Liver (tissue), 9 donors: ENCODE measurements around the gene PHF21B. TPM values are rescaled to one million over a fixed set of nuclear protein-coding genes. Genes with fewer than 3 reads are reported as not detected.

Experiments used
- DNase-seq: peaks from one replicate; pipeline ENCODE4 v3.0.0-alpha.2; 2017; ENCODE audit warnings: low spot score
- H3K27ac ChIP-seq, 2 donors: one replicate each; pipeline ENCODE4 v1.7.0; 2013; ENCODE audit warnings: inconsistent platforms in 2 of 2, low read length in 2 of 2, control low read depth in 1 of 2, low read depth in 1 of 2, mild to moderate bottlenecking in 1 of 2
- H3K27me3 ChIP-seq, 4 donors: one replicate each; pipeline versions ENCODE4 v1.6.1 to v1.7.0; 2013; ENCODE audit warnings: low read length in 3 of 4, inconsistent platforms in 1 of 4, mild to moderate bottlenecking in 1 of 4, moderate library complexity in 1 of 4; ENCODE audit not compliant: control insufficient read depth in 4 of 4, insufficient read depth in 4 of 4
- H3K36me3 ChIP-seq, 4 donors: one replicate each; pipeline versions ENCODE4 v1.6.1 to v1.7.0; 2013; ENCODE audit warnings: low read length in 3 of 4, mild to moderate bottlenecking in 3 of 4, low read depth in 1 of 4, moderate library complexity in 1 of 4; ENCODE audit not compliant: control insufficient read depth in 4 of 4, insufficient read depth in 3 of 4
- H3K4me1 ChIP-seq, 4 donors: one replicate each; pipeline versions ENCODE4 v1.6.1 to v1.7.0; 2013; ENCODE audit warnings: low read length in 3 of 4, mild to moderate bottlenecking in 3 of 4, moderate library complexity in 1 of 4; ENCODE audit not compliant: control insufficient read depth in 4 of 4, insufficient read depth in 4 of 4
- H3K4me3 ChIP-seq, 3 donors: one replicate each; pipeline versions ENCODE4 v1.6.1 to v1.7.0; 2013; ENCODE audit warnings: low read length in 3 of 3, control low read depth in 1 of 3, low read depth in 1 of 3, mild to moderate bottlenecking in 1 of 3
- H3K9ac ChIP-seq, 2 donors: one replicate each; pipeline ENCODE4 v1.7.0; 2013; ENCODE audit warnings: low read length in 2 of 2, mild to moderate bottlenecking in 2 of 2, moderate library complexity in 2 of 2, control low read depth in 1 of 2, low read depth in 1 of 2
- H3K9me3 ChIP-seq, 4 donors: one replicate each; pipeline versions ENCODE4 v1.6.1 to v1.7.0; 2013; ENCODE audit warnings: low read length in 3 of 4; ENCODE audit not compliant: control insufficient read depth in 4 of 4
- ATF3 ChIP-seq: IDR thresholded peaks from 2 replicates; pipeline ENCODE4 v1.6.1; 2016; ENCODE audit warnings: antibody characterized with exemption
- CTCF ChIP-seq: fragments of 150-350 bp; IDR thresholded peaks from 2 replicates; pipeline ENCODE4 v1.5.1; 2017; ENCODE audit warnings: improper control_type of control experiment, low read depth, low read length; ENCODE audit not compliant: missing input control
- EGR1 ChIP-seq, 2 donors: IDR thresholded peaks; 2 replicates each; pipeline ENCODE4 v1.6.1; 2016 to 2018; ENCODE audit warnings: antibody characterized with exemption in 2 of 2, low read depth in 2 of 2
- FOXA1 ChIP-seq: IDR thresholded peaks from 2 replicates; pipeline ENCODE4 v1.6.1; 2016; ENCODE audit warnings: antibody characterized with exemption
- FOXA2 ChIP-seq: IDR thresholded peaks from 2 replicates; pipeline ENCODE4 v1.6.1; 2016; ENCODE audit warnings: antibody characterized with exemption
- GABPA ChIP-seq, 2 donors: IDR thresholded peaks in 1 of 2; conservative IDR thresholded peaks in 1 of 2; 2 replicates each; pipeline ENCODE4 v1.6.1; 2016; ENCODE audit warnings: antibody characterized with exemption in 2 of 2, mild to moderate bottlenecking in 1 of 2, moderate library complexity in 1 of 2
- HNF4A ChIP-seq, 2 donors: conservative IDR thresholded peaks; 2 replicates each; pipeline ENCODE4 v1.6.1; 2016; ENCODE audit warnings: antibody characterized with exemption in 2 of 2, mild to moderate bottlenecking in 2 of 2
- HNF4G ChIP-seq: IDR thresholded peaks from 2 replicates; pipeline ENCODE4 v1.6.1; 2016; ENCODE audit warnings: antibody characterized with exemption
- JUND ChIP-seq, 2 donors: IDR thresholded peaks; 2 replicates each; pipeline ENCODE4 v1.6.1; 2016; ENCODE audit warnings: antibody characterized with exemption in 2 of 2
- MAX ChIP-seq: IDR thresholded peaks from 2 replicates; pipeline ENCODE4 v1.6.1; 2016; ENCODE audit warnings: antibody characterized with exemption
- NR2F2 ChIP-seq: IDR thresholded peaks from 2 replicates; pipeline ENCODE4 v1.6.1; 2016; ENCODE audit warnings: antibody characterized with exemption
- RAD21 ChIP-seq, 2 donors: IDR thresholded peaks; 2 replicates each; pipeline ENCODE4 v1.6.1; 2016; ENCODE audit warnings: antibody characterized with exemption in 2 of 2, mild to moderate bottlenecking in 2 of 2
- REST ChIP-seq: IDR thresholded peaks from 2 replicates; pipeline ENCODE4 v1.6.1; 2016; ENCODE audit warnings: antibody characterized with exemption, mild to moderate bottlenecking
- RXRA ChIP-seq, 2 donors: IDR thresholded peaks; 2 replicates each; pipeline ENCODE4 v1.6.1; 2017 to 2018; ENCODE audit warnings: antibody characterized with exemption in 2 of 2, mild to moderate bottlenecking in 1 of 2
- SP1 ChIP-seq: IDR thresholded peaks from 2 replicates; pipeline ENCODE4 v1.6.1; 2018; ENCODE audit warnings: antibody characterized with exemption, mild to moderate bottlenecking
- TAF1 ChIP-seq: conservative IDR thresholded peaks from 2 replicates; pipeline ENCODE4 v1.6.1; 2016; ENCODE audit warnings: antibody characterized with exemption, mild to moderate bottlenecking
- YY1 ChIP-seq: IDR thresholded peaks from 2 replicates; pipeline ENCODE4 v1.6.1; 2016; ENCODE audit warnings: antibody characterized with exemption, mild to moderate bottlenecking
- ZBTB33 ChIP-seq: IDR thresholded peaks from 2 replicates; pipeline ENCODE4 v1.6.1; 2016; ENCODE audit warnings: antibody characterized with exemption
- WGBS: extraction: QIAGEN DNeasy Blood & Tissue Kit; methylation state at CpG from one replicate; pipeline ENCODE4 v1.1.7; 2013; 5-methylcytosine and 5-hydroxymethylcytosine counted together
- polyA plus RNA-seq, 2 donors: library from polyadenylated mRNA; stranded (reverse) in 1 of 2; unstranded in 1 of 2; fragments of 200-250 nt in 1 of 2; fragments of >200 nt in 1 of 2; fragmentation: Nextera tagmentation in 1 of 2; extraction: Ambion mirVana in 1 of 2; gene quantifications; one replicate each; pipeline versions ENCODE4 v1.2.1 to v1.2.3, GENCODE V29; 2013 to 2015
- total RNA-seq, 2 donors: library from RNA; depleted of rRNA; stranded (reverse); fragments of >200 nt; gene quantifications; one replicate each; pipeline ENCODE4 v1.2.3, GENCODE V29; 2014
- donor health status: healthy.
- donor health status: healthy.
- donor health status: healthy.
- donor health status: healthy.
- donor health status: healthy.

PHF21B gene
- total and polyA plus RNA-seq, 4 donors: not detected

GRCh38 chr22:45051946-45052345 lies 42.1 kb upstream of the PHF21B start:
- no peak overlapping the region for H3K27ac ChIP-seq
- H3K4me3 ChIP-seq: no peak overlapping the region
- H3K9me3 ChIP-seq: no peaks in the 10 kb centered on the region
- WGBS: 74% methylated on average over 10 of the region's 10 CpGs
- no peak for DNase-seq
- H3K27me3 ChIP-seq: peaks cover 3 to 11% (median 7%) of the 10 kb centered on the region in 4 donors
- H3K9ac ChIP-seq: no peak overlapping the region
- H3K4me1 ChIP-seq: no peaks in the 10 kb centered on the region
- no peak for TF ChIP-seq FOXA2
- TF ChIP-seq NR2F2: no peak
- H3K36me3 ChIP-seq: no peaks in the 10 kb centered on the region

- Histone ChIP-seq H3K27ac (no peak overlapping the region), H3K36me3 (no peaks in the 10 kb centered on the region), H3K9me3 (no peaks in the 10 kb centered on the region), H3K4me3 (no peak overlapping the region), H3K27me3 (peaks cover 3 to 11% (median 7%) of the 10 kb centered on the region in 4 donors), H3K4me1 (no peaks in the 10 kb centered on the region), H3K9ac (no peak overlapping the region)
- DNase-seq: no peak
- 75% methylated on average over 8 of the region's 8 CpGs for WGBS
- TF ChIP-seq FOXA2 (no peak), JUND (IDR thresholded peaks at IDR 0.05) (no peak), SP1 (no peak), ZBTB33 (no peak), CTCF (no peak), REST (no peak), GABPA (IDR thresholded peaks at IDR 0.05 in 1 of 2, conservative IDR thresholded peaks at IDR 0.05 in 1 of 2) (no peak), RXRA (IDR thresholded peaks at IDR 0.05) (no peak), MAX (no peak), RAD21 (IDR thresholded peaks at IDR 0.05) (no peak), EGR1 (IDR thresholded peaks at IDR 0.05; ENCODE audit: low read depth in 2 of 2) (no peak), NR2F2 (no peak), TAF1 (no peak), HNF4A (conservative IDR thresholded peaks at IDR 0.05) (no peak), HNF4G (no peak), ATF3 (no peak), FOXA1 (no peak), YY1 (no peak)
Measured at GRCh38 chr22:45051419-45051818, 41.6 kb upstream of the PHF21B start.
